ENCODE results near the gene KAZN.

DNA sequence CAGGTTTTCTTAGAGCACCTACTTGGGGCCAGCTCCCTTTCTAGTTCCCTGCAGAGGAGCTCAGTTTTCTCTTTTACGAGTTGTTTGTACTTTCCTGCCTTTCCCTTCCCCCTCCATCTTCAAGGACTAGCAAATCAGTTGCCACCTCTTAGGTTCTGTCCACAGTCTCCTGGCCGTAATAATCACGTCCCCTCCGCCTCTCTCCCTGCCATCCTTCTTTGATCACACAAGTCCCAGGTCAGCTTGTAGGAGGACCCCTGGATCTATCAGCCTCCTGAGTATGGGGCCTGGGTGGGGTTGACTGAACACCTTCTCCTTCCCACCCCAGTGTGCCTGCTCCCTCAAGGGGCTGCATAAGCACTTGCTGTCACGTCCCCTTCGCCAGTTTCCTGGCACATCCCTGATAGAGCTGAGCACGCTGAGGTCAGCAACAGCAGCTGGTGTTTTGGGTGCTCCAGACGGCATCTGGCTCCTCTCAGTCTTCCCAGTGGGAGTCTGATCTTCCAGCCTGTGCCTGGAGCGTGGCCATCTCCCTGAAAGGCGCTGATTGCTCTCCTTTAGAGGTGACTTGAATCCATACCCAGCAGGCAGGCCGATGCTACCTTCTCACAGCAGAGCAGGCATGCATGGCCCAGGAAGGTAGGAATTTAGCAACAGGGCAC lies 338.9 kb downstream of the KAZN start:
- TF ChIP-seq, protein P1, sequence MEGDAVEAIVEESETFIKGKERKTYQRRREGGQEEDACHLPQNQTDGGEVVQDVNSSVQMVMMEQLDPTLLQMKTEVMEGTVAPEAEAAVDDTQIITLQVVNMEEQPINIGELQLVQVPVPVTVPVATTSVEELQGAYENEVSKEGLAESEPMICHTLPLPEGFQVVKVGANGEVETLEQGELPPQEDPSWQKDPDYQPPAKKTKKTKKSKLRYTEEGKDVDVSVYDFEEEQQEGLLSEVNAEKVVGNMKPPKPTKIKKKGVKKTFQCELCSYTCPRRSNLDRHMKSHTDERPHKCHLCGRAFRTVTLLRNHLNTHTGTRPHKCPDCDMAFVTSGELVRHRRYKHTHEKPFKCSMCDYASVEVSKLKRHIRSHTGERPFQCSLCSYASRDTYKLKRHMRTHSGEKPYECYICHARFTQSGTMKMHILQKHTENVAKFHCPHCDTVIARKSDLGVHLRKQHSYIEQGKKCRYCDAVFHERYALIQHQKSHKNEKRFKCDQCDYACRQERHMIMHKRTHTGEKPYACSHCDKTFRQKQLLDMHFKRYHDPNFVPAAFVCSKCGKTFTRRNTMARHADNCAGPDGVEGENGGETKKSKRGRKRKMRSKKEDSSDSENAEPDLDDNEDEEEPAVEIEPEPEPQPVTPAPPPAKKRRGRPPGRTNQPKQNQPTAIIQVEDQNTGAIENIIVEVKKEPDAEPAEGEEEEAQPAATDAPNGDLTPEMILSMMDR (IDR thresholded peaks at IDR 0.05; ENCODE audit: control extremely low read depth in 1 of 3, insufficient read depth in 1 of 3, low read depth in 1 of 3, low read length in 3 of 3) = no peak
- TF ChIP-seq TAF1 (IDR thresholded peaks at IDR 0.05; ENCODE audit: low read depth, low read length) = no peak
- TF ChIP-seq KDM5A (IDR thresholded peaks at IDR 0.05; ENCODE audit: low read length) = no peak
- TF ChIP-seq YY1 (IDR thresholded peaks at IDR 0.05; ENCODE audit: low read depth, low read length) = no peak
- TF ChIP-seq POLR2A (IDR thresholded peaks at IDR 0.05; ENCODE audit: control extremely low read depth in 1 of 2, low read depth in 2 of 2, low read length in 2 of 2) = no peak
- TF ChIP-seq POLR2AphosphoS5 (IDR thresholded peaks at IDR 0.05; ENCODE audit: low read depth, low read length) = no peak
- no peak for TF ChIP-seq EZH2 (IDR thresholded peaks at IDR 0.05; ENCODE audit: low read depth, low read length, severe bottlenecking)
- TF ChIP-seq RNF2 (IDR thresholded peaks at IDR 0.05; ENCODE audit: borderline replicate concordance, low read depth, low read length, missing control alignments, poor library complexity, severe bottlenecking) = no peak
- TF ChIP-seq CHD2 (IDR thresholded peaks at IDR 0.05; ENCODE audit: low read length) = no peak
